ENCODE results near the gene SLC12A4. TPM values are rescaled to one million over a fixed set of nuclear protein-coding genes. Genes with fewer than 3 reads are reported as not detected.
A peak's percentile ranks its signal among the peaks of the same experiment; 100 is the strongest.

Gene SLC12A4
- total and polyA plus RNA-seq, 2 of the 13 experiments (the other 11 are each of a cell fraction or from before 2014, with no cell fraction given), result 65.1 to 84.3 TPM

DNA sequence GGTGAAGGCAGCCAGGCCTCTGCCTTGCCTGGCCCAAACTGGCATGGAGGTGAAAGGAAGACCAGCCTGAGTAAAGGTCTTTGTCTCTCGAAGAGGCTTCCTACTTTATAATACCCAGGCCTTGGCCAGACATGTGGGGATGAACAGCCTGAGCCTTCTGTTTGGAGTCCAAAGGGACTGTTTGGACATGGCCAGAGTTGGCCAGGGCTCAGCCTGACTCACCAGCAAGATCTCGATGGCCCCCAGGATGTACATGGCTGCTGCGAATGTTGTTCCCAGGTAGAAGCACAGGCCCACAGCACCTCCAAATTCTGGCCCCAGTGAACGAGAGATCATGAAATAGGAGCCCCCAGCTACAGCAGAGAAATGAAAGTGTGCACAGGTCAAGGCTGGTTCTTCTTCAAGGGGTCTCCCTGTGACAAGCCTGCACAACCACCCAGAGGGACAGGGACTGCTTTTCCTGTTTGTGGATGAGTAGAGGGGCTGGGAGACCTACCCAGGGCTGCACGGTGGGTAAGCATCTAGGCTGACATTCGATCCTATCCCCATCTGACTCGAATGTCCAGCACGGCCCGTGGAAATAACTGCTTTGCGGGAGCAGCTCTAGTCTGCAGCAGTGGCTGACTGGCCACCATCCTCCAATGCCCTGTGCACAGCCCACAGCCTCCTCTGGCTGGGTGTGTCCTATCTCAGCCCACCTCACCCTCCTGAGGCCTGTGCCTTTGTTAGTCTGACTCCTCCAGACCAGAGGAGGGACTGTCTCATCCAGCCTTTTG lies 13.8 kb downstream of the SLC12A4 start (continued):
- TF ChIP-seq, protein P1, sequence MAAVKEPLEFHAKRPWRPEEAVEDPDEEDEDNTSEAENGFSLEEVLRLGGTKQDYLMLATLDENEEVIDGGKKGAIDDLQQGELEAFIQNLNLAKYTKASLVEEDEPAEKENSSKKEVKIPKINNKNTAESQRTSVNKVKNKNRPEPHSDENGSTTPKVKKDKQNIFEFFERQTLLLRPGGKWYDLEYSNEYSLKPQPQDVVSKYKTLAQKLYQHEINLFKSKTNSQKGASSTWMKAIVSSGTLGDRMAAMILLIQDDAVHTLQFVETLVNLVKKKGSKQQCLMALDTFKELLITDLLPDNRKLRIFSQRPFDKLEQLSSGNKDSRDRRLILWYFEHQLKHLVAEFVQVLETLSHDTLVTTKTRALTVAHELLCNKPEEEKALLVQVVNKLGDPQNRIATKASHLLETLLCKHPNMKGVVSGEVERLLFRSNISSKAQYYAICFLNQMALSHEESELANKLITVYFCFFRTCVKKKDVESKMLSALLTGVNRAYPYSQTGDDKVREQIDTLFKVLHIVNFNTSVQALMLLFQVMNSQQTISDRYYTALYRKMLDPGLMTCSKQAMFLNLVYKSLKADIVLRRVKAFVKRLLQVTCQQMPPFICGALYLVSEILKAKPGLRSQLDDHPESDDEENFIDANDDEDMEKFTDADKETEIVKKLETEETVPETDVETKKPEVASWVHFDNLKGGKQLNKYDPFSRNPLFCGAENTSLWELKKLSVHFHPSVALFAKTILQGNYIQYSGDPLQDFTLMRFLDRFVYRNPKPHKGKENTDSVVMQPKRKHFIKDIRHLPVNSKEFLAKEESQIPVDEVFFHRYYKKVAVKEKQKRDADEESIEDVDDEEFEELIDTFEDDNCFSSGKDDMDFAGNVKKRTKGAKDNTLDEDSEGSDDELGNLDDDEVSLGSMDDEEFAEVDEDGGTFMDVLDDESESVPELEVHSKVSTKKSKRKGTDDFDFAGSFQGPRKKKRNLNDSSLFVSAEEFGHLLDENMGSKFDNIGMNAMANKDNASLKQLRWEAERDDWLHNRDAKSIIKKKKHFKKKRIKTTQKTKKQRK (IDR thresholded peaks at IDR 0.05; ENCODE audit: low read length), result no peak
- TF ChIP-seq, protein P2, sequence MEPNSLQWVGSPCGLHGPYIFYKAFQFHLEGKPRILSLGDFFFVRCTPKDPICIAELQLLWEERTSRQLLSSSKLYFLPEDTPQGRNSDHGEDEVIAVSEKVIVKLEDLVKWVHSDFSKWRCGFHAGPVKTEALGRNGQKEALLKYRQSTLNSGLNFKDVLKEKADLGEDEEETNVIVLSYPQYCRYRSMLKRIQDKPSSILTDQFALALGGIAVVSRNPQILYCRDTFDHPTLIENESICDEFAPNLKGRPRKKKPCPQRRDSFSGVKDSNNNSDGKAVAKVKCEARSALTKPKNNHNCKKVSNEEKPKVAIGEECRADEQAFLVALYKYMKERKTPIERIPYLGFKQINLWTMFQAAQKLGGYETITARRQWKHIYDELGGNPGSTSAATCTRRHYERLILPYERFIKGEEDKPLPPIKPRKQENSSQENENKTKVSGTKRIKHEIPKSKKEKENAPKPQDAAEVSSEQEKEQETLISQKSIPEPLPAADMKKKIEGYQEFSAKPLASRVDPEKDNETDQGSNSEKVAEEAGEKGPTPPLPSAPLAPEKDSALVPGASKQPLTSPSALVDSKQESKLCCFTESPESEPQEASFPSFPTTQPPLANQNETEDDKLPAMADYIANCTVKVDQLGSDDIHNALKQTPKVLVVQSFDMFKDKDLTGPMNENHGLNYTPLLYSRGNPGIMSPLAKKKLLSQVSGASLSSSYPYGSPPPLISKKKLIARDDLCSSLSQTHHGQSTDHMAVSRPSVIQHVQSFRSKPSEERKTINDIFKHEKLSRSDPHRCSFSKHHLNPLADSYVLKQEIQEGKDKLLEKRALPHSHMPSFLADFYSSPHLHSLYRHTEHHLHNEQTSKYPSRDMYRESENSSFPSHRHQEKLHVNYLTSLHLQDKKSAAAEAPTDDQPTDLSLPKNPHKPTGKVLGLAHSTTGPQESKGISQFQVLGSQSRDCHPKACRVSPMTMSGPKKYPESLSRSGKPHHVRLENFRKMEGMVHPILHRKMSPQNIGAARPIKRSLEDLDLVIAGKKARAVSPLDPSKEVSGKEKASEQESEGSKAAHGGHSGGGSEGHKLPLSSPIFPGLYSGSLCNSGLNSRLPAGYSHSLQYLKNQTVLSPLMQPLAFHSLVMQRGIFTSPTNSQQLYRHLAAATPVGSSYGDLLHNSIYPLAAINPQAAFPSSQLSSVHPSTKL (CRISPR knock-in tag; IDR thresholded peaks at IDR 0.05), result no peak
- TF ChIP-seq SALL1 (CRISPR knock-in tag; IDR thresholded peaks at IDR 0.05), result peak; percentile 41
- no peak for TF ChIP-seq CEBPG (CRISPR knock-in tag; IDR thresholded peaks at IDR 0.05)
- no peak for TF ChIP-seq SMARCC2 (IDR thresholded peaks at IDR 0.05)
- TF ChIP-seq HCFC1 (IDR thresholded peaks at IDR 0.05; ENCODE audit: low read depth, low read length), result no peak
- TF ChIP-seq, protein P3, sequence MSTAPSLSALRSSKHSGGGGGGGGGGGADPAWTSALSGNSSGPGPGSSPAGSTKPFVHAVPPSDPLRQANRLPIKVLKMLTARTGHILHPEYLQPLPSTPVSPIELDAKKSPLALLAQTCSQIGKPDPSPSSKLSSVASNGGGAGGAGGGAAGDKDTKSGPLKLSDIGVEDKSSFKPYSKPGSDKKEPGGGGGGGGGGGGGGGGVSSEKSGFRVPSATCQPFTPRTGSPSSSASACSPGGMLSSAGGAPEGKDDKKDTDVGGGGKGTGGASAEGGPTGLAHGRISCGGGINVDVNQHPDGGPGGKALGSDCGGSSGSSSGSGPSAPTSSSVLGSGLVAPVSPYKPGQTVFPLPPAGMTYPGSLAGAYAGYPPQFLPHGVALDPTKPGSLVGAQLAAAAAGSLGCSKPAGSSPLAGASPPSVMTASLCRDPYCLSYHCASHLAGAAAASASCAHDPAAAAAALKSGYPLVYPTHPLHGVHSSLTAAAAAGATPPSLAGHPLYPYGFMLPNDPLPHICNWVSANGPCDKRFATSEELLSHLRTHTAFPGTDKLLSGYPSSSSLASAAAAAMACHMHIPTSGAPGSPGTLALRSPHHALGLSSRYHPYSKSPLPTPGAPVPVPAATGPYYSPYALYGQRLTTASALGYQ (CRISPR knock-in tag; IDR thresholded peaks at IDR 0.05), result no peak
- TF ChIP-seq ZNF605 (CRISPR knock-in tag; IDR thresholded peaks at IDR 0.05), result no peak
- TF ChIP-seq, protein P4, sequence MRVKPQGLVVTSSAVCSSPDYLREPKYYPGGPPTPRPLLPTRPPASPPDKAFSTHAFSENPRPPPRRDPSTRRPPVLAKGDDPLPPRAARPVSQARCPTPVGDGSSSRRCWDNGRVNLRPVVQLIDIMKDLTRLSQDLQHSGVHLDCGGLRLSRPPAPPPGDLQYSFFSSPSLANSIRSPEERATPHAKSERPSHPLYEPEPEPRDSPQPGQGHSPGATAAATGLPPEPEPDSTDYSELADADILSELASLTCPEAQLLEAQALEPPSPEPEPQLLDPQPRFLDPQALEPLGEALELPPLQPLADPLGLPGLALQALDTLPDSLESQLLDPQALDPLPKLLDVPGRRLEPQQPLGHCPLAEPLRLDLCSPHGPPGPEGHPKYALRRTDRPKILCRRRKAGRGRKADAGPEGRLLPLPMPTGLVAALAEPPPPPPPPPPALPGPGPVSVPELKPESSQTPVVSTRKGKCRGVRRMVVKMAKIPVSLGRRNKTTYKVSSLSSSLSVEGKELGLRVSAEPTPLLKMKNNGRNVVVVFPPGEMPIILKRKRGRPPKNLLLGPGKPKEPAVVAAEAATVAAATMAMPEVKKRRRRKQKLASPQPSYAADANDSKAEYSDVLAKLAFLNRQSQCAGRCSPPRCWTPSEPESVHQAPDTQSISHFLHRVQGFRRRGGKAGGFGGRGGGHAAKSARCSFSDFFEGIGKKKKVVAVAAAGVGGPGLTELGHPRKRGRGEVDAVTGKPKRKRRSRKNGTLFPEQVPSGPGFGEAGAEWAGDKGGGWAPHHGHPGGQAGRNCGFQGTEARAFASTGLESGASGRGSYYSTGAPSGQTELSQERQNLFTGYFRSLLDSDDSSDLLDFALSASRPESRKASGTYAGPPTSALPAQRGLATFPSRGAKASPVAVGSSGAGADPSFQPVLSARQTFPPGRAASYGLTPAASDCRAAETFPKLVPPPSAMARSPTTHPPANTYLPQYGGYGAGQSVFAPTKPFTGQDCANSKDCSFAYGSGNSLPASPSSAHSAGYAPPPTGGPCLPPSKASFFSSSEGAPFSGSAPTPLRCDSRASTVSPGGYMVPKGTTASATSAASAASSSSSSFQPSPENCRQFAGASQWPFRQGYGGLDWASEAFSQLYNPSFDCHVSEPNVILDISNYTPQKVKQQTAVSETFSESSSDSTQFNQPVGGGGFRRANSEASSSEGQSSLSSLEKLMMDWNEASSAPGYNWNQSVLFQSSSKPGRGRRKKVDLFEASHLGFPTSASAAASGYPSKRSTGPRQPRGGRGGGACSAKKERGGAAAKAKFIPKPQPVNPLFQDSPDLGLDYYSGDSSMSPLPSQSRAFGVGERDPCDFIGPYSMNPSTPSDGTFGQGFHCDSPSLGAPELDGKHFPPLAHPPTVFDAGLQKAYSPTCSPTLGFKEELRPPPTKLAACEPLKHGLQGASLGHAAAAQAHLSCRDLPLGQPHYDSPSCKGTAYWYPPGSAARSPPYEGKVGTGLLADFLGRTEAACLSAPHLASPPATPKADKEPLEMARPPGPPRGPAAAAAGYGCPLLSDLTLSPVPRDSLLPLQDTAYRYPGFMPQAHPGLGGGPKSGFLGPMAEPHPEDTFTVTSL (CRISPR knock-in tag; IDR thresholded peaks at IDR 0.05; ENCODE audit: borderline replicate concordance), result no peak
- no peak for TF ChIP-seq CAMTA2 (CRISPR knock-in tag; IDR thresholded peaks at IDR 0.05; ENCODE audit: borderline replicate concordance)
